Mononuclear cell (primary cell): ENCODE results near the gene FBXL17. TPM values are rescaled to one million over a fixed set of nuclear protein-coding genes. Genes with fewer than 3 reads are reported as not detected.

ENCODE experiments used
- H3K27me3 ChIP-seq: 2 replicates; pipeline ENCODE4 v1.6.0; 2011; ENCODE audit warnings: low read length, control low read depth; ENCODE audit not compliant: insufficient read depth
- H3K4me1 ChIP-seq: 2 replicates; pipeline ENCODE4 v1.5.1; 2011; ENCODE audit warnings: mild to moderate bottlenecking, low read length, control low read depth; ENCODE audit not compliant: insufficient read depth
- H3K4me3 ChIP-seq: 2 replicates; pipeline ENCODE4 v1.5.1; 2011; ENCODE audit warnings: mild to moderate bottlenecking, low read length, moderate library complexity
- H3K9me3 ChIP-seq: 2 replicates; pipeline ENCODE4 v1.5.1; 2011; ENCODE audit warnings: low read depth, mild to moderate bottlenecking, control low read depth, low read length
- total RNA-seq: library from RNA; depleted of rRNA; stranded (reverse); fragments of >200 nt; gene quantifications from one replicate; pipeline ENCODE4 v1.2.3, GENCODE V29; 2012

Gene FBXL17
- total RNA-seq, 1 donor, result 19.3 TPM

GRCh38 chr5:107826311-107827000, 555.4 kb downstream of the FBXL17 start:
- Histone ChIP-seq H3K4me1 (no peaks in the 10 kb centered on the region), H3K4me3 (no peak overlapping the region), H3K9me3 (no peaks in the 10 kb centered on the region), H3K27me3 (no peaks in the 10 kb centered on the region)

- H3K9me3 ChIP-seq, result no peaks in the 10 kb centered on the region
- H3K27me3 ChIP-seq, result no peaks in the 10 kb centered on the region
- H3K4me3 ChIP-seq, result no peak overlapping the region
- H3K4me1 ChIP-seq, result no peaks in the 10 kb centered on the region
Measured at GRCh38 chr5:107824821-107825220, 557.1 kb downstream of the FBXL17 start.

GRCh38 chr5:107821288-107821687, 560.6 kb downstream of the FBXL17 start:
- Histone ChIP-seq H3K4me1 (no peaks in the 10 kb centered on the region), H3K27me3 (no peaks in the 10 kb centered on the region), H3K9me3 (no peaks in the 10 kb centered on the region), H3K4me3 (no peak overlapping the region)

- no peak overlapping the region for H3K4me3 ChIP-seq
- no peaks in the 10 kb centered on the region for H3K27me3 ChIP-seq
- no peaks in the 10 kb centered on the region for H3K9me3 ChIP-seq
- no peaks in the 10 kb centered on the region for H3K4me1 ChIP-seq
Measured at GRCh38 chr5:107820429-107820828, 561.5 kb downstream of the FBXL17 start.

- Histone ChIP-seq H3K9me3 (no peaks in the 10 kb centered on the region), H3K27me3 (no peaks in the 10 kb centered on the region), H3K4me1 (no peaks in the 10 kb centered on the region), H3K4me3 (no peak overlapping the region)
Measured at GRCh38 chr5:107817951-107818350, 563.9 kb downstream of the FBXL17 start.

GRCh38 chr5:107817436-107817835, 564.5 kb downstream of the FBXL17 start:
- H3K4me1 ChIP-seq, result no peaks in the 10 kb centered on the region
- no peaks in the 10 kb centered on the region for H3K27me3 ChIP-seq
- no peaks in the 10 kb centered on the region for H3K9me3 ChIP-seq
- H3K4me3 ChIP-seq, result no peak overlapping the region

- no peaks in the 10 kb centered on the region for H3K9me3 ChIP-seq
Measured at GRCh38 chr5:107815109-107815508, 566.8 kb downstream of the FBXL17 start.

GRCh38 chr5:107814183-107814827, 567.6 kb downstream of the FBXL17 start:
- no peak overlapping the region for H3K4me3 ChIP-seq
- H3K4me1 ChIP-seq, result no peaks in the 10 kb centered on the region
- no peaks in the 10 kb centered on the region for H3K27me3 ChIP-seq
- H3K9me3 ChIP-seq, result no peaks in the 10 kb centered on the region

More at GRCh38 chr5:107815109-107815508, 566.8 kb downstream of the FBXL17 start:
- Histone ChIP-seq H3K27me3 (no peaks in the 10 kb centered on the region), H3K4me1 (no peaks in the 10 kb centered on the region), H3K4me3 (no peak overlapping the region)

- no peak overlapping the region for H3K4me3 ChIP-seq
- H3K4me1 ChIP-seq, result no peaks in the 10 kb centered on the region
- H3K27me3 ChIP-seq, result no peaks in the 10 kb centered on the region
- H3K9me3 ChIP-seq, result no peaks in the 10 kb centered on the region
Measured at GRCh38 chr5:107813559-107813958, 568.3 kb downstream of the FBXL17 start.

GRCh38 chr5:107812570-107813141, 569.2 kb downstream of the FBXL17 start:
- Histone ChIP-seq H3K9me3 (no peaks in the 10 kb centered on the region), H3K4me1 (no peaks in the 10 kb centered on the region), H3K27me3 (no peaks in the 10 kb centered on the region), H3K4me3 (no peak overlapping the region)

GRCh38 chr5:107809201-107810034, 572.5 kb downstream of the FBXL17 start:
- Histone ChIP-seq H3K4me1 (no peaks in the 10 kb centered on the region), H3K27me3 (no peaks in the 10 kb centered on the region), H3K9me3 (no peaks in the 10 kb centered on the region), H3K4me3 (no peak overlapping the region)
